Upper lobe of left lung (tissue), 4 donors: ENCODE measurements around the gene NDUFB5.

Experiments
- EP300 ChIP-seq, 4 donors: sonication (generic); formaldehyde crosslinking; IDR thresholded peaks; one replicate each; pipeline ENCODE4 v1.5.1; 2017; ENCODE audit warnings: antibody characterized with exemption in 4 of 4, control low read depth in 2 of 4
- POLR2A ChIP-seq, 4 donors: fragments of 450-650 bp; IDR thresholded peaks; one replicate each; pipeline ENCODE4 v1.5.1; 2016 to 2017; ENCODE audit warnings: antibody characterized with exemption in 4 of 4, mild to moderate bottlenecking in 2 of 4
- POLR2AphosphoS5 ChIP-seq, 2 donors: sonication (generic); formaldehyde crosslinking; IDR thresholded peaks; one replicate each; pipeline ENCODE4 v1.5.1; 2017; ENCODE audit warnings: antibody characterized with exemption in 2 of 2
- TF ChIP-seq, protein P1 (sequence below), 6 experiments: fragments of 450-650 bp in 4 of 6; fragments of 200-600 bp in 2 of 6; sonication (generic) in 2 of 6; IDR thresholded peaks; one replicate each; pipeline ENCODE4 v1.5.1; 2016 to 2019; ENCODE audit warnings: antibody characterized with exemption in 6 of 6

DNA sequence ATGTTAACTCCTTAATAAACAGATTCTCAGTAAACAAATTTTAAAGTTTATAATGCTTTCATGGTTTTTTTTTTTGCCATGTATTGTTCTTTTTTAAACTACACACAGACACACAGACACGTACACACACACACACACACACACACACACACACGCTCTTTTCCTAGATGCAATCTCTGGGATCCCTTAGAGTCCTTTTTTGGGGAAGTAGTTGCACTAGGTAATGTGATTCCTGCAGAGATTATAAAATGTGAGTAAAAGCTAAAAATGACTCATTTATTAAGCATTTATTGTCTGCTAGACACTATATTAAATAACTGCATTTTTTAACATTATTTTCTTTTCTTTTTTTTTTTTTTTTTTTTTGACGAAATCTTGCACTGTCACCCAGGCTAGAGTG is 19.9 kb downstream of the NDUFB5 start:
- TF ChIP-seq, protein P1, sequence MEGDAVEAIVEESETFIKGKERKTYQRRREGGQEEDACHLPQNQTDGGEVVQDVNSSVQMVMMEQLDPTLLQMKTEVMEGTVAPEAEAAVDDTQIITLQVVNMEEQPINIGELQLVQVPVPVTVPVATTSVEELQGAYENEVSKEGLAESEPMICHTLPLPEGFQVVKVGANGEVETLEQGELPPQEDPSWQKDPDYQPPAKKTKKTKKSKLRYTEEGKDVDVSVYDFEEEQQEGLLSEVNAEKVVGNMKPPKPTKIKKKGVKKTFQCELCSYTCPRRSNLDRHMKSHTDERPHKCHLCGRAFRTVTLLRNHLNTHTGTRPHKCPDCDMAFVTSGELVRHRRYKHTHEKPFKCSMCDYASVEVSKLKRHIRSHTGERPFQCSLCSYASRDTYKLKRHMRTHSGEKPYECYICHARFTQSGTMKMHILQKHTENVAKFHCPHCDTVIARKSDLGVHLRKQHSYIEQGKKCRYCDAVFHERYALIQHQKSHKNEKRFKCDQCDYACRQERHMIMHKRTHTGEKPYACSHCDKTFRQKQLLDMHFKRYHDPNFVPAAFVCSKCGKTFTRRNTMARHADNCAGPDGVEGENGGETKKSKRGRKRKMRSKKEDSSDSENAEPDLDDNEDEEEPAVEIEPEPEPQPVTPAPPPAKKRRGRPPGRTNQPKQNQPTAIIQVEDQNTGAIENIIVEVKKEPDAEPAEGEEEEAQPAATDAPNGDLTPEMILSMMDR (IDR thresholded peaks at IDR 0.05), result no peak
- TF ChIP-seq POLR2A (IDR thresholded peaks at IDR 0.05) (no peak), POLR2AphosphoS5 (IDR thresholded peaks at IDR 0.05) (no peak), EP300 (IDR thresholded peaks at IDR 0.05) (no peak)
